ENCODE results near the gene OAS1.

Gene OAS1

DNA sequence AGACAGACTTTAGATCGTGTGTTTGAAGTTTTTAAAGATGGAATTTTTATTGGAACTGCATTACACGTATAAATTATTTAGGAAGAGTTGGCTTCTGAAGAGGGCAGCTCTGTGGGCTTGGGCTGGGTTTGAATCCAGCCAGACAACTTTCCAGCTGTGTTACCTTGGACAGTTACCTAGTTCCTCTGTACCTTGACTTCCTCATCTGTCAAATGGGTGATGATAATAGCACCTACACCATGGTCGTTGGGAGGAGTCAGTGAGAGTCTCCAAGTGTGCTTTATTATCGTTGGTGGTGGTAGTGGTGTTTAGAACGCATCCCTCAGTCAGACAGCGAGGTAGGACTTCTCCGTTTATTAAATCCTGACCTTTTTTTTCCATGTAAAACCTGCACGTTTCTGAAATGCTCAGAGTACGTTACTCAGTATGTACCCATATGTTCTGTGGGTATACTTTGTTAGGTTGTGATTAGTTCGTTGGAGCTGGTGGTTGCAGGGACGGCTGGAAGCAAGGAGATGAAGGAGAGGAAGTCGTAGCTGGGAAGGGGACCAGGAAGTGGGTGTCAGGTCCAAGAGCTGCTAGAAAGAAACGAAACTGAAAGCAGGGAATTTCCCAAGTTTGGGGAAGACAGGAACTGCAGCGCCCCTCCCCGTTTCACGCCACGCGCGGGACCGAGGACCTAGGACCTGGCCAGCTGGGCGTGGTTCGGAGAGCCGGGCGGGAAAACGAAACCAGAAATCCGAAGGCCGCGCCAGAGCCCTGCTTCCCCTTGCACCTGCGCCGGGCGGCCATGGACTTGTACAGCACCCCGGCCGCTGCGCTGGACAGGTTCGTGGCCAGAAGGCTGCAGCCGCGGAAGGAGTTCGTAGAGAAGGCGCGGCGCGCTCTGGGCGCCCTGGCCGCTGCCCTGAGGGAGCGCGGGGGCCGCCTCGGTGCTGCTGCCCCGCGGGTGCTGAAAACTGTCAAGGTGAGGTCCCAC lies 31.3 kb downstream of the OAS1 start, which contains the start of gene OAS3:
Gene OAS3, plus strand, starts transcription at position 734 of the 979 bp plus-strand sequence. Its CDS starts 57 bp downstream, at position 791.
- peak within 1 kb of the TSS; percentile 38 for H3K27ac ChIP-seq
- TF ChIP-seq ZFX (IDR thresholded peaks at IDR 0.05; ENCODE audit: borderline replicate concordance) (no peak), CTCF (IDR thresholded peaks at IDR 0.05) (0 out of 2 replicates have a peak, but pooled peaks have one; percentile 8)

GRCh38 chr12:112938751-112939150 lies 32.0 kb downstream of the OAS1 start:
- TF ChIP-seq ZFX (IDR thresholded peaks at IDR 0.05; ENCODE audit: borderline replicate concordance) (no peak), CTCF (IDR thresholded peaks at IDR 0.05) (no peak)
- H3K27ac ChIP-seq, result peak overlapping the region; percentile 38

GRCh38 chr12:112939761-112940381 lies 33.1 kb downstream of the OAS1 start:
- H3K27ac ChIP-seq, result no peak overlapping the region

DNA sequence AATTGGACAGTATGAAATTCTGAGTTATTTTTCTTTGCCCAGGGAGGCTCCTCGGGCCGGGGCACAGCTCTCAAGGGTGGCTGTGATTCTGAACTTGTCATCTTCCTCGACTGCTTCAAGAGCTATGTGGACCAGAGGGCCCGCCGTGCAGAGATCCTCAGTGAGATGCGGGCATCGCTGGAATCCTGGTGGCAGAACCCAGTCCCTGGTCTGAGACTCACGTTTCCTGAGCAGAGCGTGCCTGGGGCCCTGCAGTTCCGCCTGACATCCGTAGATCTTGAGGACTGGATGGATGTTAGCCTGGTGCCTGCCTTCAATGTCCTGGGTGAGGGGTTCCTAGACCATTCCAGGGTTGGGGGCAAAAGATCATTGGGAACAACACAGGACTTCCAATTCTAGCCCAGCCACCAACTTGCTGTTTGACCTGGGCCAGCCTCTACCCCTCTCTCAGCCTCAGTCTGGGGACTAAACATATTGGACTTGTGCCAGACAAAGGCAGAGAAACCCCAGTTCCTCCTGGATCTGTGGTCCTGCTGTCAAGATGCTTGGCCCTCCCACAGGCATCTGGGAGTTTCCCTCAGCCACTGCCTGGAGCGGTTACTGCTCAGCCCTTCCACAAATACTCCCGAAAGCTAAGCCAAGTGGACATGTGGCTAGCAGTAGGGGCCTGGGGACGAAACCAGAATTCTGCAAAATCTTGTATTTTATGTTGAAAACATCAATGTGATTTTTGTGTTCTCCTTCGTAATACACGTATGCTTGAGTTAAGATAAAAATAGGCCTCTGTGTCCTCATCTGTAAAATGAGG lies 35.0 kb downstream of the OAS1 start:
- TF ChIP-seq ZFX (IDR thresholded peaks at IDR 0.05; ENCODE audit: borderline replicate concordance), result no peak
- no peak for TF ChIP-seq CTCF (IDR thresholded peaks at IDR 0.05)
- no peak overlapping the region for H3K27ac ChIP-seq

More at GRCh38 chr12:112939761-112940381, 33.1 kb downstream of the OAS1 start:
- no peak for TF ChIP-seq ZFX (IDR thresholded peaks at IDR 0.05; ENCODE audit: borderline replicate concordance)
- no peak for TF ChIP-seq CTCF (IDR thresholded peaks at IDR 0.05)

DNA sequence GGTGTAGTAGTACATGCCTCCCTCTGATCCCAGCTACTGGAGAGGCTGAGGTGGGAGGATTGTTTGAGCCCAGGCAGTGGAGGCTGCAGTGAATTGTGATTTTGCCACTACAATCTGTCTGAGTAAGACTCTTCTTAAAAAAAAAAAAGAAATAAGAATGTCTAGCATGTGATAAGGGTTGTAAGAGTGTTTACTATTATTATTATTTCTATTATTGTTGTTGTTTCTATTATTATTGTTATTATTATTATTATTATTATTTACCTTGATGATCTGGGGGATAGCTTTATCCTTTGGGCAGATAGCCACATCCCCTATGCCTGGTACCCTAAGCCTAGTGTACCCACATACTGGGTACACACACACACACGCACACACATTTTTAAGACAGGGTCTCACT lies 35.8 kb downstream of the OAS1 start:
- no peak overlapping the region for H3K27ac ChIP-seq
- TF ChIP-seq CTCF (IDR thresholded peaks at IDR 0.05) (no peak), ZFX (IDR thresholded peaks at IDR 0.05; ENCODE audit: borderline replicate concordance) (no peak)

DNA sequence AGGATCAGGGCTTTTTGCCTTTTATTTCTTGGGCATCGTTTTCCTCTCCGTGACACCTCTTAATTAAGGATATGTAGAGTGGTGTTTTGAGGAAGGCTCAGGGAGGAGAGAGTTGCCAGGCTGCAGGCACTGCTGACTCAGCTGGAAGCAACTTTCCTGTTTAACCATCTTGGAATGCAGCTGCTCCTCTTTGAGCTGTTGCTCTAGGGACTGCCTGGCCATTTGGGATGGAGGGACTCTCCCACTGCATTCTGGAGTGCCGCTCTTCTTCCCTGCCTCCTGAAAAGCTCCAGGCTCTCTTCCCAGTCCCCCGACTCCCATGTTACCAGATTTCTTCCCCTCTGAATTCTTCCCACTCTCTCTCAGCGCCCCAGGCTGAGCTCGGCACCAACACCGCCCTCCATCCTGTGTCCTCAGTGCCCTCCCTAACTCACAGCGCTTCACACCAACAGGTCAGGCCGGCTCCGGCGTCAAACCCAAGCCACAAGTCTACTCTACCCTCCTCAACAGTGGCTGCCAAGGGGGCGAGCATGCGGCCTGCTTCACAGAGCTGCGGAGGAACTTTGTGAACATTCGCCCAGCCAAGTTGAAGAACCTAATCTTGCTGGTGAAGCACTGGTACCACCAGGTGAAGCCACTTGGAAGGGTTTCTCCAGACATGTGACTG lies 37.4 kb downstream of the OAS1 start:
- TF ChIP-seq CTCF (IDR thresholded peaks at IDR 0.05) (no peak), ZFX (IDR thresholded peaks at IDR 0.05; ENCODE audit: borderline replicate concordance) (no peak)

More for the DNA sequence above, 37.4 kb downstream of the OAS1 start:
- no peak overlapping the region for H3K27ac ChIP-seq

Measured in 22Rv1 (cell line).